ENCODE results near the gene TSSK6. TPM values are rescaled to one million over a fixed set of nuclear protein-coding genes. Genes with fewer than 3 reads are reported as not detected.

TSSK6 gene
- total and polyA plus RNA-seq, 4 donors: 0.21 to 2.3 (median 1.1) TPM

GRCh38 chr19:19538785-19539166 is 23.4 kb upstream of the TSSK6 start:
- DNase-seq (ENCODE audit: low spot score): no peak
- Histone ChIP-seq H3K27me3 (ENCODE audit: control insufficient read depth in 4 of 4, insufficient read depth in 4 of 4, low read length in 3 of 4) (peaks cover 0 to 8% (median 2%) of the 10 kb centered on the region in 4 donors), H3K9me3 (ENCODE audit: control insufficient read depth in 4 of 4, low read length in 3 of 4) (peaks cover 0 to 3% (median 0%) of the 10 kb centered on the region in 4 donors), H3K4me1 (ENCODE audit: control insufficient read depth in 4 of 4, insufficient read depth in 4 of 4, low read length in 3 of 4) (peaks cover 0 to 9% (median 6%) of the 10 kb centered on the region in 4 donors), H3K27ac (ENCODE audit: low read depth in 1 of 2, low read length in 2 of 2) (no peak overlapping the region), H3K9ac (ENCODE audit: low read depth in 1 of 2, low read length in 2 of 2) (no peak overlapping the region), H3K4me3 (ENCODE audit: low read depth in 1 of 3, low read length in 3 of 3) (no peak overlapping the region), H3K36me3 (ENCODE audit: control insufficient read depth in 4 of 4, insufficient read depth in 3 of 4, low read depth in 1 of 4, low read length in 3 of 4) (no peaks in the 10 kb centered on the region)
- TF ChIP-seq RAD21 (IDR thresholded peaks at IDR 0.05) (no peak), SP1 (IDR thresholded peaks at IDR 0.05) (no peak), FOXA2 (IDR thresholded peaks at IDR 0.05) (no peak), JUND (IDR thresholded peaks at IDR 0.05) (no peak), ATF3 (IDR thresholded peaks at IDR 0.05) (no peak), TAF1 (conservative IDR thresholded peaks at IDR 0.05) (no peak), REST (IDR thresholded peaks at IDR 0.05) (no peak), HNF4G (IDR thresholded peaks at IDR 0.05) (no peak), ZBTB33 (IDR thresholded peaks at IDR 0.05) (no peak), EGR1 (IDR thresholded peaks at IDR 0.05; ENCODE audit: low read depth in 2 of 2) (no peak), HNF4A (conservative IDR thresholded peaks at IDR 0.05) (no peak), FOXA1 (IDR thresholded peaks at IDR 0.05) (no peak), NR2F2 (IDR thresholded peaks at IDR 0.05) (no peak)
- WGBS: 34% methylated on average over 7 of the region's 7 CpGs

GRCh38 chr19:19538061-19538784 is 22.9 kb upstream of the TSSK6 start, which contains the start of gene CILP2:
Gene CILP2, plus strand, starts transcription at chr19:19538265. Its CDS starts 85 bp downstream, at chr19:19538350.
- no peaks in the 10 kb centered on the region for H3K36me3 ChIP-seq (ENCODE audit: control insufficient read depth in 4 of 4, insufficient read depth in 3 of 4, low read depth in 1 of 4, low read length in 3 of 4)
- 6% methylated on average over 56 of the region's 56 CpGs for WGBS
- no peak for DNase-seq (ENCODE audit: low spot score)
- H3K4me3 ChIP-seq (ENCODE audit: low read depth in 1 of 3, low read length in 3 of 3): peak within 1 kb of the TSS in 1 of 3 donors; percentile 9
- no peak within 1 kb of the TSS for H3K9ac ChIP-seq (ENCODE audit: low read depth in 1 of 2, low read length in 2 of 2)
- peaks cover 0 to 3% (median 0%) of the 10 kb centered on the region in 4 donors for H3K9me3 ChIP-seq (ENCODE audit: control insufficient read depth in 4 of 4, low read length in 3 of 4)
- peaks cover 0 to 9% (median 6%) of the 10 kb centered on the region in 4 donors for H3K4me1 ChIP-seq (ENCODE audit: control insufficient read depth in 4 of 4, insufficient read depth in 4 of 4, low read length in 3 of 4)
- H3K27ac ChIP-seq (ENCODE audit: low read depth in 1 of 2, low read length in 2 of 2): no peak within 1 kb of the TSS
- TF ChIP-seq HNF4A (conservative IDR thresholded peaks at IDR 0.05) (no peak), SP1 (IDR thresholded peaks at IDR 0.05) (no peak), MAX (IDR thresholded peaks at IDR 0.05) (no peak), JUND (IDR thresholded peaks at IDR 0.05) (no peak), NR2F2 (IDR thresholded peaks at IDR 0.05) (no peak), ZBTB33 (IDR thresholded peaks at IDR 0.05) (no peak), EGR1 (IDR thresholded peaks at IDR 0.05; ENCODE audit: low read depth in 2 of 2) (no peak), TAF1 (conservative IDR thresholded peaks at IDR 0.05) (no peak)
- peaks cover 0 to 8% (median 2%) of the 10 kb centered on the region in 4 donors for H3K27me3 ChIP-seq (ENCODE audit: control insufficient read depth in 4 of 4, insufficient read depth in 4 of 4, low read length in 3 of 4)

Data from liver (tissue), 9 donors.